Measurements from ENCODE around the gene PARP2.

The PARP2 gene

GRCh38 chr14:20305265-20306078 is 38.0 kb upstream of the PARP2 start, which contains the start of gene TTC5:
TSS of gene TTC5 (minus strand) at chr14:20305951. CDS start at chr14:20305937, 14 bp downstream.
- H3K9me3 ChIP-seq (ENCODE audit: severe bottlenecking) = no peaks in the 10 kb centered on the region
- ATAC-seq (ENCODE audit: low read depth) (peak; percentile 91), DNase-seq (ENCODE audit: low spot score) (no peak)
- H3K27me3 ChIP-seq (ENCODE audit: insufficient read depth, poor library complexity, severe bottlenecking) = no peaks in the 10 kb centered on the region
- H3K4me1 ChIP-seq (ENCODE audit: insufficient read depth, poor library complexity, severe bottlenecking) = peaks cover 9% of the 10 kb centered on the region
- peak within 1 kb of the TSS; percentile 51 for H3K4me3 ChIP-seq (ENCODE audit: severe bottlenecking)
- H3K36me3 ChIP-seq (ENCODE audit: low read depth) = peaks cover 9% of the 10 kb centered on the region
- TF ChIP-seq CTCF (IDR thresholded peaks at IDR 0.05; ENCODE audit: poor library complexity, severe bottlenecking) = peak; percentile 99
- H3K27ac ChIP-seq (ENCODE audit: poor library complexity, severe bottlenecking) = no peak within 1 kb of the TSS

DNA sequence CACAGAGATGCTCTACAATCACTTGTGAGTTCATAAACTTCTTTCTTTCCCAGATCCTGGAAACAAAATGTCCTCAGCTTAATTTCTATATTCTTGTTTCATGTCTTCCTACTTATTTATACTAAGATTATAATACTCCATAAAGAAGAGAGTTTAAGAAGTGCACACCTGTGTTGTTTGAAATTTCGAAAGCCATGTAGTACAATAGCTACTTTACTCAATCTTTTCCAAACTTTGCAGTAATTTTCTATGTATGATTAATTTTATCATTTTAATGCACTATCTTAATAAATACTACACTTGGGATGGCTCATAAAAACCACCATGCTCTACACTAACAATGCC is 37.4 kb upstream of the PARP2 start:
- Histone ChIP-seq H3K4me1 (ENCODE audit: insufficient read depth, poor library complexity, severe bottlenecking) (peaks cover 9% of the 10 kb centered on the region), H3K27me3 (ENCODE audit: insufficient read depth, poor library complexity, severe bottlenecking) (no peaks in the 10 kb centered on the region), H3K9me3 (ENCODE audit: severe bottlenecking) (no peaks in the 10 kb centered on the region), H3K27ac (ENCODE audit: poor library complexity, severe bottlenecking) (no peak overlapping the region), H3K36me3 (ENCODE audit: low read depth) (peaks cover 3% of the 10 kb centered on the region), H3K4me3 (ENCODE audit: severe bottlenecking) (peak overlapping the region; percentile 51)
- peak; percentile 3; the same call in 1 of the 3 replicates for ATAC-seq (ENCODE audit: low read depth)
- no peak for DNase-seq (ENCODE audit: low spot score)
- peak; percentile 84 for TF ChIP-seq CTCF (IDR thresholded peaks at IDR 0.05; ENCODE audit: poor library complexity, severe bottlenecking)

- ATAC-seq (ENCODE audit: low read depth) = no peak
- Histone ChIP-seq H3K36me3 (ENCODE audit: low read depth) (peaks cover 76% of the 10 kb centered on the region), H3K4me1 (ENCODE audit: insufficient read depth, poor library complexity, severe bottlenecking) (no peaks in the 10 kb centered on the region), H3K27ac (ENCODE audit: poor library complexity, severe bottlenecking) (no peak overlapping the region), H3K4me3 (ENCODE audit: severe bottlenecking) (no peak overlapping the region), H3K9me3 (ENCODE audit: severe bottlenecking) (no peaks in the 10 kb centered on the region), H3K27me3 (ENCODE audit: insufficient read depth, poor library complexity, severe bottlenecking) (no peaks in the 10 kb centered on the region)
- DNase-seq (ENCODE audit: low spot score) = no peak
- no peak for TF ChIP-seq CTCF (IDR thresholded peaks at IDR 0.05; ENCODE audit: poor library complexity, severe bottlenecking)
These were observed 29.4 kb upstream of the PARP2 start for GRCh38 chr14:20314026-20314425.

GRCh38 chr14:20317720-20318119 is 25.7 kb upstream of the PARP2 start:
- Histone ChIP-seq H3K27me3 (ENCODE audit: insufficient read depth, poor library complexity, severe bottlenecking) (no peaks in the 10 kb centered on the region), H3K36me3 (ENCODE audit: low read depth) (peaks cover 96% of the 10 kb centered on the region), H3K9me3 (ENCODE audit: severe bottlenecking) (no peaks in the 10 kb centered on the region), H3K27ac (ENCODE audit: poor library complexity, severe bottlenecking) (no peak overlapping the region), H3K4me1 (ENCODE audit: insufficient read depth, poor library complexity, severe bottlenecking) (no peaks in the 10 kb centered on the region), H3K4me3 (ENCODE audit: severe bottlenecking) (no peak overlapping the region)
- no peak for DNase-seq (ENCODE audit: low spot score)
- no peak for ATAC-seq (ENCODE audit: low read depth)
- TF ChIP-seq CTCF (IDR thresholded peaks at IDR 0.05; ENCODE audit: poor library complexity, severe bottlenecking) = no peak

Data from RWPE2 (cell line).